HepG2 (cell line): ENCODE measurements around the gene PET117. TPM values are rescaled to one million over a fixed set of nuclear protein-coding genes. Genes with fewer than 3 reads are reported as not detected.

ENCODE experiments used
- ATAC-seq: fragments of 200-7000 bp; cut with Tn5 transposase; 3 replicates; pipeline ENCODE4 v1.9.1; 2020; ENCODE audit warnings: mild to moderate bottlenecking, moderate library complexity
- BruUV-seq: library from RNA; stranded (reverse); fragments of 400-500 nt; replicated peaks from 2 replicates; lab custom pipeline; 2021; lab: Mats Ljungman, UMichigan
- CTCF ChIA-PET: fragments of 300-600 bp; formaldehyde crosslinking; extraction: SDS; loops from one replicate; lab custom pipeline; 2021; ENCODE audit warnings: low total read pairs, inconsistent platforms, low intra/inter-chr PET ratio; lab: Yijun Ruan, JAX
- POLR2A ChIA-PET: fragments of 350-600 bp; sonication (Branson Sonifier 250); formaldehyde crosslinking; loops from one replicate; lab custom pipeline; 2020; ENCODE audit warnings: antibody characterized with exemption, inconsistent platforms; lab: Yijun Ruan, JAX
- DNase-seq: peaks from one replicate; pipeline ENCODE4 v3.0.0-alpha.2; 2015; ENCODE audit warnings: low spot score
- FAIRE-seq: peaks from 3 replicates; lab custom pipeline; 2011; peaks lifted over from hg19 to GRCh38; lab: Jason Lieb, UNC
- H2AFZ ChIP-seq: one replicate; pipeline ENCODE4 v1.6.1; 2011; ENCODE audit warnings: low read length, inconsistent platforms
- H3K27ac ChIP-seq: fragments of 300-600 bp; 3 replicates; pipeline ENCODE4 v1.8.0; 2011; ENCODE audit warnings: mixed run types, mild to moderate bottlenecking, mixed read lengths, low read length, inconsistent platforms; ENCODE audit not compliant: insufficient read depth; ENCODE audit errors: extremely low read length
- H3K27me3 ChIP-seq, 2 experiments: fragments of 200-600 bp in 1 of 2; 2 replicates in 1 of 2; 3 replicates in 1 of 2; pipeline versions ENCODE4 v1.6.0 to v1.8.0; 2011; ENCODE audit warnings: low read length in 2 of 2, mild to moderate bottlenecking in 2 of 2, moderate library complexity in 2 of 2, inconsistent platforms in 1 of 2; ENCODE audit not compliant: insufficient read depth in 2 of 2, control insufficient read depth in 1 of 2
- H3K36me3 ChIP-seq, 2 experiments: fragments of 200-600 bp in 1 of 2; replicated peaks in 1 of 2; 2 replicates in 1 of 2; 3 replicates in 1 of 2; pipeline versions ENCODE4 v1.5.1 to v1.8.0; 2011; ENCODE audit warnings: low read length in 2 of 2, inconsistent platforms in 1 of 2; ENCODE audit not compliant: insufficient read depth in 2 of 2, control insufficient read depth in 1 of 2
- H3K4me1 ChIP-seq: 2 replicates; pipeline ENCODE4 v1.5.1; 2012; ENCODE audit warnings: low read length, inconsistent platforms; ENCODE audit not compliant: insufficient read depth
- H3K4me2 ChIP-seq: 2 replicates; pipeline ENCODE4 v1.6.0; 2011; ENCODE audit warnings: low read depth, low read length, inconsistent platforms
- H3K4me3 ChIP-seq, 3 experiments: fragments of 200-600 bp in 1 of 3; sonication (generic), shearing (Covaris generic) in 1 of 3; replicated peaks in 1 of 3; 2 replicates each; pipeline ENCODE4 v1.5.1; 2011 to 2016; ENCODE audit warnings: low read length in 3 of 3, inconsistent platforms in 2 of 3, low read depth in 2 of 3, mild to moderate bottlenecking in 2 of 3, control low read depth in 1 of 3, mixed read lengths in 1 of 3; ENCODE audit not compliant: insufficient read depth in 1 of 3
- H3K79me2 ChIP-seq: one replicate; pipeline ENCODE4 v1.6.1; 2011; ENCODE audit warnings: low read length, inconsistent platforms; ENCODE audit not compliant: insufficient read depth
- H3K9ac ChIP-seq: 2 replicates; pipeline ENCODE4 v1.6.0; 2011; ENCODE audit warnings: mild to moderate bottlenecking, low read depth, low read length, inconsistent platforms; ENCODE audit not compliant: insufficient read depth
- H3K9me3 ChIP-seq: 2 replicates; pipeline ENCODE4 v1.5.1; 2012; ENCODE audit warnings: mild to moderate bottlenecking, low read length
- H4K20me1 ChIP-seq: 2 replicates; pipeline ENCODE4 v1.6.0; 2011; ENCODE audit warnings: inconsistent platforms, mild to moderate bottlenecking, low read length, moderate library complexity; ENCODE audit not compliant: insufficient read depth
- KAT7 ChIP-seq: IDR thresholded peaks from 2 replicates; pipeline ENCODE4 v1.6.1; 2018; ENCODE audit warnings: borderline replicate concordance, missing compliant biosample characterization
- NFKB2 ChIP-seq: sonication (generic); formaldehyde crosslinking; IDR thresholded peaks from 2 replicates; pipeline ENCODE4 v1.4.0; 2020; ENCODE audit warnings: missing genetic modification reagents, borderline replicate concordance
- RFX5 ChIP-seq: IDR thresholded peaks from 2 replicates; pipeline ENCODE4 v1.6.1; 2011; ENCODE audit warnings: low read depth, low read length, improper control_type of control experiment
- SMYD3 ChIP-seq: sonication (generic); formaldehyde crosslinking; IDR thresholded peaks from 2 replicates; pipeline ENCODE4 v1.8.1; 2023; ENCODE audit warnings: mild to moderate bottlenecking, missing genetic modification reagents
- SRSF9 ChIP-seq: fragments of 200-400 bp; formaldehyde crosslinking; IDR thresholded peaks from 2 replicates; pipeline ENCODE4 v1.6.1; 2018; ENCODE audit warnings: borderline replicate concordance, mild to moderate bottlenecking, low read depth, low read length; ENCODE audit not compliant: insufficient read depth, poor library complexity, severe bottlenecking
- ZNF143 ChIP-seq: sonication (generic); formaldehyde crosslinking; IDR thresholded peaks from 2 replicates; pipeline ENCODE4 v1.4.0; 2020; ENCODE audit warnings: missing genetic modification reagents
- WGBS: methylation state at CpG from one replicate; pipeline ENCODE4 v1.1.6; 2017; ENCODE audit warnings: low lambda C conversion rate; 5-methylcytosine and 5-hydroxymethylcytosine counted together
- in situ Hi-C: cut with HindIII; loops from 2 replicates; pipeline ENCODE4 v1.10.0; 2017; ENCODE audit warnings: low pct_unique_long_range_greater_than_20kb; ENCODE audit not compliant: extremely low pct_ligation_motif_present
- intact Hi-C: fragments of 100-400 bp; cut with micrococcal nuclease; formaldehyde crosslinking; loops from one replicate; pipeline ENCODE4 v1.10.0; 2022; ENCODE audit not compliant: unreplicated experiment
- polyA plus RNA-seq, 8 experiments: library from polyadenylated mRNA; depleted of rRNA in 3 of 8; stranded (reverse) in 7 of 8; unstranded in 1 of 8; fragments of >200 nt; fragmentation: Illumina TruSeq in 4 of 8; extraction: Trizol in 4 of 8; gene quantifications; 2 replicates each; pipeline versions ENCODE4 v1.2.1 to v1.2.3, GENCODE V29; 2011 to 2016; ENCODE audit warnings: low read depth in 4 of 8, missing spikeins in 1 of 8, mixed read lengths in 1 of 8; ENCODE audit not compliant: insufficient read depth in 1 of 8
- total RNA-seq, 5 experiments: library from RNA; depleted of rRNA; stranded (reverse); fragments of >200 nt; fragmentation: Illumina TruSeq; extraction: Trizol; gene quantifications; 2 replicates each; pipeline ENCODE4 v1.2.3, GENCODE V29; 2016; ENCODE audit warnings: low read depth in 1 of 5
- TF ChIP-seq, protein P1 (sequence below), 2 experiments: sonication (generic) in 1 of 2; formaldehyde crosslinking in 1 of 2; IDR thresholded peaks; 2 replicates each; pipeline versions ENCODE4 v1.6.1 to v1.9.0; 2014 to 2022; ENCODE audit warnings: antibody characterized with exemption in 1 of 2, borderline replicate concordance in 1 of 2, inconsistent platforms in 1 of 2, low read depth in 1 of 2, missing genetic modification reagents in 1 of 2

Gene PET117
- total and polyA plus RNA-seq, 2 of the 13 experiments (the other 11 are each of a cell fraction or from before 2014, with no cell fraction given) = 22.2 to 48.2 TPM

DNA sequence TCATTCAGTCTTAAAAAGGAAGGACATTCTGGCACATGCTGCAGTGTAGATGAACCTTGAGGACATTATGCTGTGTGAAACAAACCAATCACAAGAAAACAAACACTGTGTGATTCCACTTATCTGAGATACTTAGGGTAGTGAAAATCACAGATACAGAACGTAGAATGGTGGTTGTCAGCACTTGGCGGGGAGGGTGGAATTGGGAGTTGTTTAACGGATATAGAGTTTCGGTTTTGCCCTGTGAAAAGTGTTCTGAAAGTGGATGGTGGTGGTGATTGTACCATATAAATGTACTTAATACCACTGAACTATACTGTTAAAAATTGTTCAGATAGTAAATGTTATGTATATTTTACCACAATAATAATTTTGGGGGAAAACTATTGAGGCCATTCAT is 18.4 kb downstream of the PET117 start (continued):
- TF ChIP-seq SRSF9 = no peak
- no peak for TF ChIP-seq NFKB2
- TF ChIP-seq KAT7 (CRISPR knock-in tag) = no peak
- TF ChIP-seq, all 625 proteins: peak for 0

DNA sequence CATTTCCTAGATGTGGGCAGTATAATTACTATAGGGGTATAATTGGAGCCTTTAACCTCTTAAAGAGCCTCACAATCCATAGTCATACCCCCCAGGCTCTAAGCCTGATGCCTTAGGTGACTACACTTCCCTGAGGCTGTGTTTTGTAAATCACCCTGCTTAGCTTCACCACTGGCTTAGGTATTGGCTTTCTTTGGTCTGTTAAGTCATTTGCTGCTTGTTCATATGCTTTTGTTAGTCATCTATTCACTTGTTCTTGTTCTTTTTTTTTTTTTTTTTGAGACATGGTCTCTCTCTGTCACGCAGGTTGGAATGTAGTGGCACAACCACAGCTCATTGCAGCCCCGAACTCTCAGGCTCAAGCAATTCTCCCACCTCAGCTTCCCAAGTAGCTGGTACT is 26.7 kb downstream of the PET117 start:
- H3K9me3 ChIP-seq = no peaks in the 10 kb centered on the region
- no peak overlapping the region for H3K4me2 ChIP-seq
- peaks cover 3 to 14% of the 10 kb centered on the region in 2 experiments; a peak in 4 of 5 replicates for H3K36me3 ChIP-seq
- no peaks in the 10 kb centered on the region for H3K79me2 ChIP-seq
- ChIA-PET POLR2A (interaction anchor here (1.2 kb wide), 1 partner anchor 650 kb away, joined by 3 read pairs; no protein-coding TSS in a partner anchor), CTCF (no interaction called here)
- intact Hi-C loops = no loop called here
- no peak overlapping the region for H2AFZ ChIP-seq
- H3K9ac ChIP-seq = no peak overlapping the region
- 94% methylated on average over 2 of the region's 2 CpGs for WGBS
- no peak overlapping the region for H3K4me3 ChIP-seq
- ATAC-seq (no peak), DNase-seq (no peak), FAIRE-seq (no peak)
- H3K27me3 ChIP-seq = no peaks in the 10 kb centered on the region
- no peaks in the 10 kb centered on the region for H3K4me1 ChIP-seq
- H3K27ac ChIP-seq = no peak overlapping the region
- in situ Hi-C loops = no loop called here
- H4K20me1 ChIP-seq = no peaks in the 10 kb centered on the region
- no TSS peak for BruUV-seq
- TF ChIP-seq, protein P1, sequence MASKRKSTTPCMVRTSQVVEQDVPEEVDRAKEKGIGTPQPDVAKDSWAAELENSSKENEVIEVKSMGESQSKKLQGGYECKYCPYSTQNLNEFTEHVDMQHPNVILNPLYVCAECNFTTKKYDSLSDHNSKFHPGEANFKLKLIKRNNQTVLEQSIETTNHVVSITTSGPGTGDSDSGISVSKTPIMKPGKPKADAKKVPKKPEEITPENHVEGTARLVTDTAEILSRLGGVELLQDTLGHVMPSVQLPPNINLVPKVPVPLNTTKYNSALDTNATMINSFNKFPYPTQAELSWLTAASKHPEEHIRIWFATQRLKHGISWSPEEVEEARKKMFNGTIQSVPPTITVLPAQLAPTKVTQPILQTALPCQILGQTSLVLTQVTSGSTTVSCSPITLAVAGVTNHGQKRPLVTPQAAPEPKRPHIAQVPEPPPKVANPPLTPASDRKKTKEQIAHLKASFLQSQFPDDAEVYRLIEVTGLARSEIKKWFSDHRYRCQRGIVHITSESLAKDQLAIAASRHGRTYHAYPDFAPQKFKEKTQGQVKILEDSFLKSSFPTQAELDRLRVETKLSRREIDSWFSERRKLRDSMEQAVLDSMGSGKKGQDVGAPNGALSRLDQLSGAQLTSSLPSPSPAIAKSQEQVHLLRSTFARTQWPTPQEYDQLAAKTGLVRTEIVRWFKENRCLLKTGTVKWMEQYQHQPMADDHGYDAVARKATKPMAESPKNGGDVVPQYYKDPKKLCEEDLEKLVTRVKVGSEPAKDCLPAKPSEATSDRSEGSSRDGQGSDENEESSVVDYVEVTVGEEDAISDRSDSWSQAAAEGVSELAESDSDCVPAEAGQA (IDR thresholded peaks at IDR 0.05; ENCODE audit: low read depth) = no peak
- TF ChIP-seq, protein P1 (CRISPR knock-in tag; IDR thresholded peaks at IDR 0.05; ENCODE audit: borderline replicate concordance) = no peak
- TF ChIP-seq ZNF143 = no peak
- TF ChIP-seq RFX5 = no peak
- no peak for TF ChIP-seq SMYD3 (CRISPR knock-in tag)
